MCF 10A (cell line): ENCODE data around the gene KLK15. TPM values are rescaled to one million over a fixed set of nuclear protein-coding genes. Genes with fewer than 3 reads are reported as not detected.
"Not testable (repeated sequence)": the region's sequence is repeated elsewhere in the genome, so short reads cannot be mapped to it uniquely, and the experiment has no call there.

ENCODE experiments used
- BruUV-seq: library from RNA; stranded (reverse); fragments of 400-500 nt; replicated peaks from 2 replicates; lab custom pipeline; 2021; lab: Mats Ljungman, UMichigan
- CTCF ChIA-PET: fragments of 300-600 bp; sonication (Branson Sonifier 250); formaldehyde crosslinking; extraction: SDS; loops from one replicate; lab custom pipeline; 2021; ENCODE audit warnings: antibody characterized with exemption, inconsistent platforms; lab: Yijun Ruan, JAX
- POLR2A ChIA-PET: fragments of 300-600, 350-650 bp; sonication (Branson Sonifier 250); formaldehyde crosslinking; extraction: SDS; loops from one replicate; lab custom pipeline; 2020; ENCODE audit warnings: antibody characterized with exemption, inconsistent platforms; lab: Yijun Ruan, JAX
- DNase-seq: peaks from one replicate; pipeline ENCODE4 v3.0.0-alpha.2; 2018; ENCODE audit not compliant: unreplicated experiment
- H3K27ac Mint-ChIP-seq: one replicate; pipeline ENCODE4 v1.8.0; 2022; ENCODE audit warnings: mild to moderate bottlenecking, low read depth, mixed read lengths; ENCODE audit not compliant: unreplicated experiment
- H3K27me3 Mint-ChIP-seq: one replicate; pipeline ENCODE4 v1.8.0; 2022; ENCODE audit warnings: mixed read lengths; ENCODE audit not compliant: insufficient read depth, unreplicated experiment
- H3K36me3 Mint-ChIP-seq: one replicate; pipeline ENCODE4 v1.8.0; 2022; ENCODE audit warnings: mild to moderate bottlenecking, moderate library complexity, mixed read lengths; ENCODE audit not compliant: insufficient read depth, unreplicated experiment
- H3K4me1 Mint-ChIP-seq: one replicate; pipeline ENCODE4 v1.8.0; 2022; ENCODE audit warnings: mixed read lengths; ENCODE audit not compliant: insufficient read depth, unreplicated experiment
- H3K4me3 Mint-ChIP-seq: one replicate; pipeline ENCODE4 v1.8.0; 2022; ENCODE audit warnings: mild to moderate bottlenecking, moderate library complexity, mixed read lengths; ENCODE audit not compliant: unreplicated experiment
- H3K9me3 Mint-ChIP-seq: one replicate; pipeline ENCODE4 v1.8.0; 2022; ENCODE audit warnings: mixed read lengths; ENCODE audit not compliant: unreplicated experiment
- CTCF ChIP-seq: fragments of 200-600 bp; IDR thresholded peaks from one replicate; pipeline ENCODE4 v1.8.0; 2022; ENCODE audit warnings: antibody characterized with exemption, mild to moderate bottlenecking; ENCODE audit not compliant: unreplicated experiment
- intact Hi-C: fragments of 100-400 bp; cut with micrococcal nuclease; formaldehyde crosslinking; loops from 2 replicates; pipeline ENCODE4 v1.14.1; 2022
- total RNA-seq: library from RNA; stranded (reverse); gene quantifications from 2 replicates; pipeline ENCODE4 v1.2.3, GENCODE V29; 2022

Gene KLK15
- total RNA-seq, 1 experiment from 2014 or later: not detected

DNA sequence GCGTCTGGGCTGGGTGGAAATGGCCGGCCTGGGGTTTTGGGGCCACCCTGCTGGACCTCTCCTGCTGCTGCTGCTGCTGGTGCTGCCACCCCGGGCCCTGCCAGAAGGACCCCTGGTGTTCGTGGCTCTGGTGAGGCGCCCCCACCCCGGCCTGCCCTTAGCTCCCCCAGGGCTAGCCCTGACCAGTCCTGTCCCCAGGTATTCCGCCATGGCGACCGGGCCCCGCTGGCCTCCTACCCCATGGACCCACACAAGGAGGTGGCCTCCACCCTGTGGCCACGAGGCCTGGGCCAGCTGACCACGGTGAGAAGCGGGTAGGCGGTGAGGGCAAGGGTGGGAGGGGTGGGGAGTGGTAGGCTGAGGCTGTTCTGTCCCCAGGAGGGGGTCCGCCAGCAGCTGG is 43.0 kb downstream of the KLK15 start, which contains the start of gene ACP4:
Gene ACP4, plus strand, starts transcription at position 20 of the 400 bp plus-strand sequence. Its CDS starts 0 bp downstream, at position 20.
- intact Hi-C loops: no loop called here
- POLR2A ChIA-PET: interaction anchor here (0.8 kb wide), 1 partner anchor 10 kb away, joined by 4 read pairs; no protein-coding TSS in a partner anchor
- H3K4me1 Mint-ChIP-seq: no peaks in the 10 kb centered on the region
- no peak for TF ChIP-seq CTCF
- H3K9me3 Mint-ChIP-seq: no peaks in the 10 kb centered on the region
- H3K27ac Mint-ChIP-seq: peak within 1 kb of the TSS; percentile 23
- no peaks in the 10 kb centered on the region for H3K27me3 Mint-ChIP-seq
- H3K36me3 Mint-ChIP-seq: peaks cover 19% of the 10 kb centered on the region
- CTCF ChIA-PET: interaction anchor here (0.7 to 1.1 kb wide), 3 partner anchors 120 to 230 kb away, joined by 3 to 5 read pairs (median 3); no protein-coding TSS in a partner anchor
- H3K4me3 Mint-ChIP-seq: no peak within 1 kb of the TSS
- no TSS peak for BruUV-seq
- no peak for DNase-seq

GRCh38 chr19:50785329-50785728 is 48.0 kb downstream of the KLK15 start:
- BruUV-seq: no TSS peak
- H3K9me3 Mint-ChIP-seq: no peaks in the 10 kb centered on the region
- H3K27ac Mint-ChIP-seq: no peak overlapping the region
- peaks cover 13% of the 10 kb centered on the region for H3K27me3 Mint-ChIP-seq
- no peak for DNase-seq
- ChIA-PET CTCF (interaction anchor here (1.2 to 2.5 kb wide), 2 partner anchors 248 to 417 kb away, joined by 4 to 21 read pairs; no protein-coding TSS in a partner anchor), POLR2A (no interaction called here)
- TF ChIP-seq CTCF: no peak
- H3K4me1 Mint-ChIP-seq: no peaks in the 10 kb centered on the region
- H3K36me3 Mint-ChIP-seq: peaks cover 9% of the 10 kb centered on the region
- no peak overlapping the region for H3K4me3 Mint-ChIP-seq
- intact Hi-C loops: no loop called here

- POLR2A ChIA-PET: no interaction called here
- TF ChIP-seq CTCF: no peak
- no peak overlapping the region for H3K27ac Mint-ChIP-seq
These were observed 48.7 kb downstream of the KLK15 start for GRCh38 chr19:50784710-50785109.

DNA sequence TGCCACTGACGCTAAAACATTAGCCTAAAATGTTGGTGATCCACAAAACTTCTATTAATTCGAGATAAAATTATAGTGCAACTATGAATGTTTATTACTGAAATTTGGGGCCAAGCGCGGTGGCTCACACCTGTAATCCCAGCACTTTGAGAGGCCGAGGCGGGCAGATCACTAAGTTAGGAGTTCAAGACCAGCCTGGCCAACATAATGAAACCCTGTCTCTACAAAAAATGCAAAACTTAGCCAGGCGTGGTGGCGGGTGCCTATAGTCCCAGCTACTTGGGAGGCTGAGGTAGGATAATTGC is 49.6 kb downstream of the KLK15 start:
- CTCF ChIA-PET: interaction anchor here (0.6 to 2.6 kb wide), 18 partner anchors 9 to 432 kb away, joined by 3 to 21 read pairs (median 3); no protein-coding TSS in a partner anchor
- intact Hi-C loops: loop anchor here (1.0 to 2.0 kb wide), 5 partner anchors 78 to 415 kb away; no protein-coding TSS in a partner anchor
- BruUV-seq, H3K9me3 Mint-ChIP-seq, H3K4me1 Mint-ChIP-seq, H3K4me3 Mint-ChIP-seq, DNase-seq, H3K27ac Mint-ChIP-seq, H3K36me3 Mint-ChIP-seq: not testable (repeated sequence)
- POLR2A ChIA-PET: interaction anchor here (0.6 to 1.0 kb wide), 3 partner anchors 249 to 415 kb away, joined by 3 to 4 read pairs (median 3); no protein-coding TSS in a partner anchor
- peaks cover 28% of the 10 kb centered on the region for H3K27me3 Mint-ChIP-seq

More at GRCh38 chr19:50784710-50785109, 48.7 kb downstream of the KLK15 start:
- no peak for DNase-seq
- no TSS peak for BruUV-seq
- no peak overlapping the region for H3K4me3 Mint-ChIP-seq
- H3K27me3 Mint-ChIP-seq: peaks cover 19% of the 10 kb centered on the region
- H3K4me1 Mint-ChIP-seq: peaks cover under 1% of the 10 kb centered on the region
- no peaks in the 10 kb centered on the region for H3K9me3 Mint-ChIP-seq
- H3K36me3 Mint-ChIP-seq: peaks cover 9% of the 10 kb centered on the region
- intact Hi-C loops: no loop called here
- CTCF ChIA-PET: interaction anchor here (1.2 to 2.6 kb wide), 3 partner anchors 247 to 416 kb away, joined by 4 to 21 read pairs (median 19); no protein-coding TSS in a partner anchor
